T-helper 2 cell treated with Interferon-gamma antibody and Interleukin-4, amounts not matched to agents 5 μg/mL and 100 μg/mL, for 36 hours (primary cell): ENCODE measurements around the gene TAF1B.

Experiments
- DNase-seq: peaks from one replicate; pipeline ENCODE4 v3.0.0; 2021; ENCODE audit warnings: low spot score
- H3K27ac Mint-ChIP-seq: one replicate; pipeline ENCODE4 v1.8.0; 2021; ENCODE audit warnings: mild to moderate bottlenecking, mixed read lengths
- H3K27me3 Mint-ChIP-seq: one replicate; pipeline ENCODE4 v1.8.0; 2021; ENCODE audit warnings: low read depth, mixed read lengths
- H3K36me3 Mint-ChIP-seq: one replicate; pipeline ENCODE4 v1.8.0; 2021; ENCODE audit warnings: low read depth, mixed read lengths
- H3K4me1 Mint-ChIP-seq: one replicate; pipeline ENCODE4 v1.8.0; 2021; ENCODE audit warnings: low read depth, mixed read lengths
- H3K4me3 Mint-ChIP-seq: one replicate; pipeline ENCODE4 v1.8.0; 2022; ENCODE audit warnings: mild to moderate bottlenecking, moderate library complexity, mixed read lengths
- H3K9me3 Mint-ChIP-seq: one replicate; pipeline ENCODE4 v1.8.0; 2021; ENCODE audit warnings: mixed read lengths

TAF1B gene

GRCh38 chr2:9803023-9803805 lies 40.1 kb upstream of the TAF1B start:
- no peak overlapping the region for H3K4me3 Mint-ChIP-seq
- DNase-seq = no peak
- H3K4me1 Mint-ChIP-seq = peaks cover 21% of the 10 kb centered on the region
- H3K36me3 Mint-ChIP-seq = no peaks in the 10 kb centered on the region
- no peaks in the 10 kb centered on the region for H3K9me3 Mint-ChIP-seq
- peaks cover 10% of the 10 kb centered on the region for H3K27me3 Mint-ChIP-seq
- no peak overlapping the region for H3K27ac Mint-ChIP-seq

- Mint-ChIP-seq H3K36me3 (no peaks in the 10 kb centered on the region), H3K27ac (no peak overlapping the region), H3K4me3 (no peak overlapping the region), H3K9me3 (no peaks in the 10 kb centered on the region), H3K27me3 (peaks cover 10% of the 10 kb centered on the region), H3K4me1 (peaks cover 1% of the 10 kb centered on the region)
- DNase-seq = no peak
Measured at GRCh38 chr2:9805435-9806297, 37.6 kb upstream of the TAF1B start.

- H3K27ac Mint-ChIP-seq = no peak overlapping the region
- H3K36me3 Mint-ChIP-seq = no peaks in the 10 kb centered on the region
- H3K9me3 Mint-ChIP-seq = no peaks in the 10 kb centered on the region
- no peak overlapping the region for H3K4me3 Mint-ChIP-seq
- H3K27me3 Mint-ChIP-seq = peaks cover 10% of the 10 kb centered on the region
- peaks cover 1% of the 10 kb centered on the region for H3K4me1 Mint-ChIP-seq
- no peak for DNase-seq
Measured at GRCh38 chr2:9806298-9806610, 37.0 kb upstream of the TAF1B start.

- no peak for DNase-seq
Measured at GRCh38 chr2:9806656-9807055, 36.6 kb upstream of the TAF1B start.

GRCh38 chr2:9807056-9807455 lies 36.2 kb upstream of the TAF1B start:
- Mint-ChIP-seq H3K27ac (no peak overlapping the region), H3K27me3 (peaks cover 10% of the 10 kb centered on the region), H3K4me1 (no peaks in the 10 kb centered on the region), H3K4me3 (no peak overlapping the region), H3K9me3 (no peaks in the 10 kb centered on the region), H3K36me3 (no peaks in the 10 kb centered on the region)
- DNase-seq = no peak

More at GRCh38 chr2:9806656-9807055, 36.6 kb upstream of the TAF1B start:
- Mint-ChIP-seq H3K36me3 (no peaks in the 10 kb centered on the region), H3K4me3 (no peak overlapping the region), H3K4me1 (no peaks in the 10 kb centered on the region), H3K9me3 (no peaks in the 10 kb centered on the region), H3K27me3 (peaks cover 10% of the 10 kb centered on the region), H3K27ac (peak overlapping the region; percentile 0)

- no peak for DNase-seq
- H3K27ac Mint-ChIP-seq = no peak overlapping the region
- H3K36me3 Mint-ChIP-seq = no peaks in the 10 kb centered on the region
- no peaks in the 10 kb centered on the region for H3K9me3 Mint-ChIP-seq
- H3K4me1 Mint-ChIP-seq = no peaks in the 10 kb centered on the region
- peaks cover 10% of the 10 kb centered on the region for H3K27me3 Mint-ChIP-seq
- no peak overlapping the region for H3K4me3 Mint-ChIP-seq
Measured at GRCh38 chr2:9807555-9808305, 35.5 kb upstream of the TAF1B start.

- Mint-ChIP-seq H3K36me3 (no peaks in the 10 kb centered on the region), H3K27ac (no peak overlapping the region), H3K4me1 (peaks cover 3% of the 10 kb centered on the region), H3K4me3 (no peak overlapping the region), H3K9me3 (no peaks in the 10 kb centered on the region), H3K27me3 (peaks cover 10% of the 10 kb centered on the region)
- DNase-seq = no peak
Measured at GRCh38 chr2:9808334-9809063, 34.8 kb upstream of the TAF1B start.

- H3K27ac Mint-ChIP-seq = no peak overlapping the region
- peaks cover 10% of the 10 kb centered on the region for H3K27me3 Mint-ChIP-seq
- no peak overlapping the region for H3K4me3 Mint-ChIP-seq
- no peaks in the 10 kb centered on the region for H3K36me3 Mint-ChIP-seq
- H3K4me1 Mint-ChIP-seq = peaks cover 6% of the 10 kb centered on the region
- no peak for DNase-seq
- no peaks in the 10 kb centered on the region for H3K9me3 Mint-ChIP-seq
Measured at GRCh38 chr2:9809064-9809356, 34.3 kb upstream of the TAF1B start.

GRCh38 chr2:9809448-9810088 lies 33.7 kb upstream of the TAF1B start:
- H3K4me1 Mint-ChIP-seq = peaks cover 8% of the 10 kb centered on the region
- no peaks in the 10 kb centered on the region for H3K36me3 Mint-ChIP-seq
- peaks cover 10% of the 10 kb centered on the region for H3K27me3 Mint-ChIP-seq
- no peak for DNase-seq
- no peaks in the 10 kb centered on the region for H3K9me3 Mint-ChIP-seq
- no peak overlapping the region for H3K27ac Mint-ChIP-seq
- no peak overlapping the region for H3K4me3 Mint-ChIP-seq

GRCh38 chr2:9811216-9811615 lies 32.1 kb upstream of the TAF1B start:
- H3K36me3 Mint-ChIP-seq = no peaks in the 10 kb centered on the region

GRCh38 chr2:9811679-9812511 lies 31.4 kb upstream of the TAF1B start:
- H3K36me3 Mint-ChIP-seq = no peaks in the 10 kb centered on the region
- DNase-seq = no peak
- no peak overlapping the region for H3K27ac Mint-ChIP-seq
- no peak overlapping the region for H3K4me3 Mint-ChIP-seq
- no peaks in the 10 kb centered on the region for H3K9me3 Mint-ChIP-seq
- H3K27me3 Mint-ChIP-seq = peaks cover 2% of the 10 kb centered on the region
- peaks cover 19% of the 10 kb centered on the region for H3K4me1 Mint-ChIP-seq

More at GRCh38 chr2:9811216-9811615, 32.1 kb upstream of the TAF1B start:
- peaks cover 17% of the 10 kb centered on the region for H3K4me1 Mint-ChIP-seq
- H3K4me3 Mint-ChIP-seq = no peak overlapping the region
- no peaks in the 10 kb centered on the region for H3K9me3 Mint-ChIP-seq
- H3K27me3 Mint-ChIP-seq = peaks cover 3% of the 10 kb centered on the region
- H3K27ac Mint-ChIP-seq = no peak overlapping the region
- DNase-seq = no peak

- H3K27me3 Mint-ChIP-seq = peaks cover 2% of the 10 kb centered on the region
- H3K36me3 Mint-ChIP-seq = no peaks in the 10 kb centered on the region
- H3K4me1 Mint-ChIP-seq = peaks cover 19% of the 10 kb centered on the region
- DNase-seq = no peak
- no peak overlapping the region for H3K27ac Mint-ChIP-seq
- H3K4me3 Mint-ChIP-seq = no peak overlapping the region
- no peaks in the 10 kb centered on the region for H3K9me3 Mint-ChIP-seq
Measured at GRCh38 chr2:9812945-9813311, 30.3 kb upstream of the TAF1B start.
